22Rv1 (cell line): ENCODE data around the gene PCDHA8.

Experiments
- ZFX ChIP-seq: fragments of 450-650 bp; IDR thresholded peaks from 2 replicates; pipeline ENCODE4 v1.6.1; 2017; ENCODE audit warnings: antibody characterized with exemption, borderline replicate concordance
- TF ChIP-seq, protein P1 (sequence below): fragments of 450-650 bp; IDR thresholded peaks from 2 replicates; pipeline ENCODE4 v1.5.1; 2017; ENCODE audit warnings: mild to moderate bottlenecking

DNA sequence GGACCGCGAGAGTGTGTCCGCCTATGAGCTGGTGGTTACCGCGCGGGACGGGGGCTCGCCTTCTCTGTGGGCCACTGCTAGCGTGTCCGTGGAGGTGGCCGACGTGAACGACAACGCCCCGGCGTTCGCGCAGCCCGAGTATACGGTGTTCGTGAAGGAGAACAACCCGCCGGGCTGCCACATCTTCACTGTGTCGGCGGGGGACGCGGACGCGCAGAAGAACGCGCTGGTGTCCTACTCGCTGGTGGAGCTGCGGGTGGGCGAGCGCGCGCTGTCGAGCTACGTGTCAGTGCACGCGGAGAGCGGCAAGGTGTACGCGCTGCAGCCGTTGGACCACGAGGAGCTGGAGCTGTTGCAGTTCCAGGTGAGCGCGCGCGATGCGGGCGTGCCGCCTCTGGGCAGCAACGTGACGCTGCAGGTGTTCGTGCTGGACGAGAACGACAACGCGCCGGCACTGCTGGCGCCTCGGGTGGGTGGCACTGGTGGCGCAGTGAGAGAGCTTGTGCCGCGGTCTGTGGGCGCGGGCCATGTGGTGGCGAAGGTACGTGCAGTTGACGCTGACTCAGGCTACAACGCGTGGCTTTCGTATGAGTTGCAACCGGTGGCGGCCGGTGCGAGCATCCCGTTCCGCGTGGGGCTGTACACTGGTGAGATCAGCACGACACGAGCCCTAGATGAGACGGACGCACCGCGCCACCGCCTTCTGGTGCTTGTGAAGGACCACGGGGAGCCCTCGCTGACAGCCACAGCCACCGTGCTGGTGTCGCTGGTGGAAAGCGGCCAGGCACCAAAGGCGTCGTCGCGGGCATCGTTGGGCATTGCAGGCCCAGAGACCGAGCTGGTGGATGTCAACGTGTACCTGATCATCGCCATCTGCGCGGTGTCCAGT, 5.1 kb upstream of the PCDHA8 start:
- TF ChIP-seq, protein P1, sequence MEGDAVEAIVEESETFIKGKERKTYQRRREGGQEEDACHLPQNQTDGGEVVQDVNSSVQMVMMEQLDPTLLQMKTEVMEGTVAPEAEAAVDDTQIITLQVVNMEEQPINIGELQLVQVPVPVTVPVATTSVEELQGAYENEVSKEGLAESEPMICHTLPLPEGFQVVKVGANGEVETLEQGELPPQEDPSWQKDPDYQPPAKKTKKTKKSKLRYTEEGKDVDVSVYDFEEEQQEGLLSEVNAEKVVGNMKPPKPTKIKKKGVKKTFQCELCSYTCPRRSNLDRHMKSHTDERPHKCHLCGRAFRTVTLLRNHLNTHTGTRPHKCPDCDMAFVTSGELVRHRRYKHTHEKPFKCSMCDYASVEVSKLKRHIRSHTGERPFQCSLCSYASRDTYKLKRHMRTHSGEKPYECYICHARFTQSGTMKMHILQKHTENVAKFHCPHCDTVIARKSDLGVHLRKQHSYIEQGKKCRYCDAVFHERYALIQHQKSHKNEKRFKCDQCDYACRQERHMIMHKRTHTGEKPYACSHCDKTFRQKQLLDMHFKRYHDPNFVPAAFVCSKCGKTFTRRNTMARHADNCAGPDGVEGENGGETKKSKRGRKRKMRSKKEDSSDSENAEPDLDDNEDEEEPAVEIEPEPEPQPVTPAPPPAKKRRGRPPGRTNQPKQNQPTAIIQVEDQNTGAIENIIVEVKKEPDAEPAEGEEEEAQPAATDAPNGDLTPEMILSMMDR: no peak
- no peak for TF ChIP-seq ZFX
